HL-60 (cell line): Measurements from ENCODE around the gene MPRIP.
A peak's percentile ranks its signal among the peaks of the same experiment; 100 is the strongest.
"Not testable (repeated sequence)": the region's sequence is repeated elsewhere in the genome, so short reads cannot be mapped to it uniquely, and the experiment has no call there.

ENCODE experiments used
- DNase-seq, 2 experiments: peaks; one replicate each; pipeline ENCODE4 v3.0.0-alpha.2; 2010 to 2020; ENCODE audit warnings: low read depth in 1 of 2, low spot score in 1 of 2
- H3K27ac ChIP-seq: fragments of 250-450 bp; sonication (Bioruptor Pico); replicated peaks from 2 replicates; pipeline ENCODE4 v1.5.1; 2020; ENCODE audit warnings: mild to moderate bottlenecking, moderate library complexity
- H3K27me3 ChIP-seq: fragments of 250-450 bp; sonication (Bioruptor Pico); 2 replicates; pipeline ENCODE4 v1.5.1; 2021; ENCODE audit warnings: mild to moderate bottlenecking, moderate library complexity; ENCODE audit not compliant: insufficient read depth, poor library complexity, severe bottlenecking
- H3K4me3 ChIP-seq: replicated peaks from 2 replicates; pipeline ENCODE4 v1.5.1; 2011; ENCODE audit warnings: mild to moderate bottlenecking, control low read depth, low read length; ENCODE audit not compliant: insufficient read depth
- GABPA ChIP-seq: IDR thresholded peaks from 2 replicates; pipeline ENCODE4 v1.6.1; 2012; ENCODE audit warnings: low read depth
- POLR2AphosphoS5 ChIP-seq: IDR thresholded peaks from 2 replicates; pipeline ENCODE4 v1.6.1; 2012; ENCODE audit warnings: low read depth
- REST ChIP-seq: IDR thresholded peaks from 2 replicates; pipeline ENCODE4 v1.6.1; 2012; ENCODE audit warnings: low read depth; ENCODE audit not compliant: insufficient replicate concordance
- SPI1 ChIP-seq: IDR thresholded peaks from 2 replicates; pipeline ENCODE4 v1.6.1; 2012; ENCODE audit warnings: low read depth, mild to moderate bottlenecking, borderline replicate concordance
- TF ChIP-seq, protein P1 (sequence below): IDR thresholded peaks from one replicate; pipeline ENCODE4 v1.5.1; 2011; ENCODE audit warnings: low read length, control low read depth, inconsistent platforms; ENCODE audit not compliant: insufficient read depth

MPRIP gene

GRCh38 chr17:17011043-17011907 lies 31.0 kb upstream of the MPRIP start:
- not testable (repeated sequence) for H3K27ac ChIP-seq, H3K4me3 ChIP-seq, H3K27me3 ChIP-seq, DNase-seq

GRCh38 chr17:17013828-17014747 lies 28.2 kb upstream of the MPRIP start:
- not testable (repeated sequence) for H3K27me3 ChIP-seq, H3K4me3 ChIP-seq, H3K27ac ChIP-seq, DNase-seq

GRCh38 chr17:17014748-17015124 lies 27.5 kb upstream of the MPRIP start:
- DNase-seq, H3K4me3 ChIP-seq, H3K27ac ChIP-seq, H3K27me3 ChIP-seq: not testable (repeated sequence)

DNA sequence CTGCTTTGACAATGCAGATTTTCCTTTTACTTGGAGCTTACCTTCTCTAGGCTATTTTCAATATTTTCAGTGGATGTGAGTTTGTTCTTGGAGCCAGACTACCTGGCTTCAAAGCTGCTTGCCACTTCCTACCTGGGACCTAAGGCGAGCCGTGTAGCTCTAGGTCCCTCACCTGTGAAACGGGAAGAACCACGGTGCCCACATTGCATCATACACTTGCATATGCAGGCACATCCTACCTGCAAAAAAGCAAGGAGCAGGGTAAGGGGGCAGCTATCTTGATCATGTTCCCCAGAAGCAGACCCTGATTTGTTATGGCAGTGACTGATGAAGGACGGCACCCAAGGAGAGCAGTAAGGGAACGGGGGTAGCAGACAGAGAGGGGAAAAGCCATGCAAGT lies 27.0 kb upstream of the MPRIP start:
- no peak overlapping the region for H3K27ac ChIP-seq
- H3K27me3 ChIP-seq, result no peaks in the 10 kb centered on the region
- H3K4me3 ChIP-seq, result no peak overlapping the region
- DNase-seq, result no peak
- TF ChIP-seq SPI1, result no peak

GRCh38 chr17:17016199-17017197 lies 25.8 kb upstream of the MPRIP start:
- not testable (repeated sequence) for H3K27ac ChIP-seq, H3K4me3 ChIP-seq, H3K27me3 ChIP-seq
- DNase-seq, result peak in 1 of 2 experiments; percentile 30

DNA sequence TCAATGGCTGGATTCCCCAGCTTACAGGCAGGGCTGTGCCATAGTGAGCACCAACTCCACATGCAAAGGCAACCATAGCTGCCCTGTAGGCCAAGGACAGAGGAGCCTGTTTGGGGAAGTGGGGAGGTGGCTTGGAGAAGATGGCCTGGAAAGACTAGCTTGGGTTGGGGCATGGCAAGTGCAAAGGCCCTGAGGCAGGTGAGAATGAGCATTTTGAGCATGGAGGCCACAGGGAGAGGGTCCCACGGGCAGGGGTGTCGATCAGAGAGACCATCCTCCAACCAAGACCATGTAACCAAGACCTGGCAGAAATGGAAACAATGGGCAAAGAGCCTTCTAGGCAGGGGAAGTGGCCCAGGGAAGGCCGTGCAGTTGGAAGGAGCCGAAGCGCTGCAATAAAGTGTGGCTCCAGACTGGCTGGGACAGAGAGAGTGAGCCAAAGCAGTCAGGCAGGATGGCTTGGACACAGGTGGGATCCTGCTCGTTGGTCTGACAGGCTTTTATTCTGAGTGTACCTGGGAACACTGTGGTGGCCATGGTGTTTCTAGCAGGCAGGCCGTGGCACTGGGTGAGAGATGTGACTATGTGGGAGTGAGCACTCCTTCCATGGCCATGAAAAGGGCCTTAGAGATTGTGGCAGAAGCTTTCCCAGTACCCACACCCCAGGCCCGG lies 24.8 kb upstream of the MPRIP start:
- TF ChIP-seq, protein P1, sequence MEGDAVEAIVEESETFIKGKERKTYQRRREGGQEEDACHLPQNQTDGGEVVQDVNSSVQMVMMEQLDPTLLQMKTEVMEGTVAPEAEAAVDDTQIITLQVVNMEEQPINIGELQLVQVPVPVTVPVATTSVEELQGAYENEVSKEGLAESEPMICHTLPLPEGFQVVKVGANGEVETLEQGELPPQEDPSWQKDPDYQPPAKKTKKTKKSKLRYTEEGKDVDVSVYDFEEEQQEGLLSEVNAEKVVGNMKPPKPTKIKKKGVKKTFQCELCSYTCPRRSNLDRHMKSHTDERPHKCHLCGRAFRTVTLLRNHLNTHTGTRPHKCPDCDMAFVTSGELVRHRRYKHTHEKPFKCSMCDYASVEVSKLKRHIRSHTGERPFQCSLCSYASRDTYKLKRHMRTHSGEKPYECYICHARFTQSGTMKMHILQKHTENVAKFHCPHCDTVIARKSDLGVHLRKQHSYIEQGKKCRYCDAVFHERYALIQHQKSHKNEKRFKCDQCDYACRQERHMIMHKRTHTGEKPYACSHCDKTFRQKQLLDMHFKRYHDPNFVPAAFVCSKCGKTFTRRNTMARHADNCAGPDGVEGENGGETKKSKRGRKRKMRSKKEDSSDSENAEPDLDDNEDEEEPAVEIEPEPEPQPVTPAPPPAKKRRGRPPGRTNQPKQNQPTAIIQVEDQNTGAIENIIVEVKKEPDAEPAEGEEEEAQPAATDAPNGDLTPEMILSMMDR, result no peak
- TF ChIP-seq SPI1 (no peak), GABPA (no peak), REST (no peak), POLR2AphosphoS5 (no peak)
- DNase-seq, result no peak
- Histone ChIP-seq H3K27ac (no peak overlapping the region), H3K27me3 (no peaks in the 10 kb centered on the region), H3K4me3 (no peak overlapping the region)
